ENCODE results near the gene ARHGAP26.

- TF ChIP-seq EP300 (IDR thresholded peaks at IDR 0.05) (no peak), POLR2AphosphoS5 (IDR thresholded peaks at IDR 0.05) (no peak), POLR2A (IDR thresholded peaks at IDR 0.05; ENCODE audit: low read depth) (no peak)
- TF ChIP-seq, protein P1, sequence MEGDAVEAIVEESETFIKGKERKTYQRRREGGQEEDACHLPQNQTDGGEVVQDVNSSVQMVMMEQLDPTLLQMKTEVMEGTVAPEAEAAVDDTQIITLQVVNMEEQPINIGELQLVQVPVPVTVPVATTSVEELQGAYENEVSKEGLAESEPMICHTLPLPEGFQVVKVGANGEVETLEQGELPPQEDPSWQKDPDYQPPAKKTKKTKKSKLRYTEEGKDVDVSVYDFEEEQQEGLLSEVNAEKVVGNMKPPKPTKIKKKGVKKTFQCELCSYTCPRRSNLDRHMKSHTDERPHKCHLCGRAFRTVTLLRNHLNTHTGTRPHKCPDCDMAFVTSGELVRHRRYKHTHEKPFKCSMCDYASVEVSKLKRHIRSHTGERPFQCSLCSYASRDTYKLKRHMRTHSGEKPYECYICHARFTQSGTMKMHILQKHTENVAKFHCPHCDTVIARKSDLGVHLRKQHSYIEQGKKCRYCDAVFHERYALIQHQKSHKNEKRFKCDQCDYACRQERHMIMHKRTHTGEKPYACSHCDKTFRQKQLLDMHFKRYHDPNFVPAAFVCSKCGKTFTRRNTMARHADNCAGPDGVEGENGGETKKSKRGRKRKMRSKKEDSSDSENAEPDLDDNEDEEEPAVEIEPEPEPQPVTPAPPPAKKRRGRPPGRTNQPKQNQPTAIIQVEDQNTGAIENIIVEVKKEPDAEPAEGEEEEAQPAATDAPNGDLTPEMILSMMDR (IDR thresholded peaks at IDR 0.05): no peak
These were observed 3.0 kb upstream of the ARHGAP26 start for GRCh38 chr5:142767178-142767577.
